HepG2 (cell line): Measurements from ENCODE around the gene ACAD8. TPM values are rescaled to one million over a fixed set of nuclear protein-coding genes. Genes with fewer than 3 reads are reported as not detected.
A peak's percentile ranks its signal among the peaks of the same experiment; 100 is the strongest.

ENCODE experiments used
- ATAC-seq: fragments of 200-7000 bp; cut with Tn5 transposase; 3 replicates; pipeline ENCODE4 v1.9.1; 2020; ENCODE audit warnings: mild to moderate bottlenecking, moderate library complexity
- BruUV-seq: library from RNA; stranded (reverse); fragments of 400-500 nt; replicated peaks from 2 replicates; lab custom pipeline; 2021; lab: Mats Ljungman, UMichigan
- CTCF ChIA-PET: fragments of 300-600 bp; formaldehyde crosslinking; extraction: SDS; loops from one replicate; lab custom pipeline; 2021; ENCODE audit warnings: low total read pairs, inconsistent platforms, low intra/inter-chr PET ratio; lab: Yijun Ruan, JAX
- POLR2A ChIA-PET: fragments of 350-600 bp; sonication (Branson Sonifier 250); formaldehyde crosslinking; loops from one replicate; lab custom pipeline; 2020; ENCODE audit warnings: antibody characterized with exemption, inconsistent platforms; lab: Yijun Ruan, JAX
- DNase-seq: peaks from one replicate; pipeline ENCODE4 v3.0.0-alpha.2; 2015; ENCODE audit warnings: low spot score
- FAIRE-seq: peaks from 3 replicates; lab custom pipeline; 2011; peaks lifted over from hg19 to GRCh38; lab: Jason Lieb, UNC
- H2AFZ ChIP-seq: one replicate; pipeline ENCODE4 v1.6.1; 2011; ENCODE audit warnings: low read length, inconsistent platforms
- H3K27ac ChIP-seq: fragments of 300-600 bp; 3 replicates; pipeline ENCODE4 v1.8.0; 2011; ENCODE audit warnings: mixed run types, mild to moderate bottlenecking, mixed read lengths, low read length, inconsistent platforms; ENCODE audit not compliant: insufficient read depth; ENCODE audit errors: extremely low read length
- H3K27me3 ChIP-seq, 2 experiments: fragments of 200-600 bp in 1 of 2; 2 replicates in 1 of 2; 3 replicates in 1 of 2; pipeline versions ENCODE4 v1.6.0 to v1.8.0; 2011; ENCODE audit warnings: low read length in 2 of 2, mild to moderate bottlenecking in 2 of 2, moderate library complexity in 2 of 2, inconsistent platforms in 1 of 2; ENCODE audit not compliant: insufficient read depth in 2 of 2, control insufficient read depth in 1 of 2
- H3K36me3 ChIP-seq, 2 experiments: fragments of 200-600 bp in 1 of 2; replicated peaks in 1 of 2; 2 replicates in 1 of 2; 3 replicates in 1 of 2; pipeline versions ENCODE4 v1.5.1 to v1.8.0; 2011; ENCODE audit warnings: low read length in 2 of 2, inconsistent platforms in 1 of 2; ENCODE audit not compliant: insufficient read depth in 2 of 2, control insufficient read depth in 1 of 2
- H3K4me1 ChIP-seq: 2 replicates; pipeline ENCODE4 v1.5.1; 2012; ENCODE audit warnings: low read length, inconsistent platforms; ENCODE audit not compliant: insufficient read depth
- H3K4me2 ChIP-seq: 2 replicates; pipeline ENCODE4 v1.6.0; 2011; ENCODE audit warnings: low read depth, low read length, inconsistent platforms
- H3K4me3 ChIP-seq, 3 experiments: fragments of 200-600 bp in 1 of 3; sonication (generic), shearing (Covaris generic) in 1 of 3; replicated peaks in 1 of 3; 2 replicates each; pipeline ENCODE4 v1.5.1; 2011 to 2016; ENCODE audit warnings: low read length in 3 of 3, inconsistent platforms in 2 of 3, low read depth in 2 of 3, mild to moderate bottlenecking in 2 of 3, control low read depth in 1 of 3, mixed read lengths in 1 of 3; ENCODE audit not compliant: insufficient read depth in 1 of 3
- H3K79me2 ChIP-seq: one replicate; pipeline ENCODE4 v1.6.1; 2011; ENCODE audit warnings: low read length, inconsistent platforms; ENCODE audit not compliant: insufficient read depth
- H3K9ac ChIP-seq: 2 replicates; pipeline ENCODE4 v1.6.0; 2011; ENCODE audit warnings: mild to moderate bottlenecking, low read depth, low read length, inconsistent platforms; ENCODE audit not compliant: insufficient read depth
- H3K9me3 ChIP-seq: 2 replicates; pipeline ENCODE4 v1.5.1; 2012; ENCODE audit warnings: mild to moderate bottlenecking, low read length
- H4K20me1 ChIP-seq: 2 replicates; pipeline ENCODE4 v1.6.0; 2011; ENCODE audit warnings: inconsistent platforms, mild to moderate bottlenecking, low read length, moderate library complexity; ENCODE audit not compliant: insufficient read depth
- CEBPZ ChIP-seq: IDR thresholded peaks from 2 replicates; pipeline ENCODE4 v1.6.1; 2012; ENCODE audit warnings: low read length, improper control_type of control experiment
- EZH2 ChIP-seq: conservative IDR thresholded peaks from 2 replicates; pipeline ENCODE4 v1.6.1; 2012; ENCODE audit warnings: mild to moderate bottlenecking, low read depth, low read length, moderate library complexity
- MED13 ChIP-seq: sonication (generic); formaldehyde crosslinking; IDR thresholded peaks from 2 replicates; pipeline ENCODE4 v1.5.0; 2020; ENCODE audit warnings: missing genetic modification reagents
- RAD21 ChIP-seq: fragments of 450-650 bp; formaldehyde crosslinking; IDR thresholded peaks from 2 replicates; pipeline ENCODE4 v1.5.0; 2020; ENCODE audit warnings: mild to moderate bottlenecking
- RBM22 ChIP-seq: fragments of 200-400 bp; formaldehyde crosslinking; optimal IDR thresholded peaks from 2 replicates; pipeline ENCODE3; 2017; ENCODE audit warnings: mild to moderate bottlenecking, low read length, moderate library complexity
- ZBTB10 ChIP-seq: sonication (generic); formaldehyde crosslinking; IDR thresholded peaks from 2 replicates; pipeline ENCODE4 v1.4.0; 2020; ENCODE audit warnings: missing genetic modification reagents, borderline replicate concordance
- ZBTB34 ChIP-seq: sonication (generic); formaldehyde crosslinking; IDR thresholded peaks from 2 replicates; pipeline ENCODE4 v1.8.0; 2022; ENCODE audit warnings: mild to moderate bottlenecking, missing genetic modification reagents
- ZNF800 ChIP-seq: sonication (generic); formaldehyde crosslinking; IDR thresholded peaks from 2 replicates; pipeline ENCODE4 v1.4.0; 2020; ENCODE audit warnings: missing genetic modification reagents
- ZSCAN30 ChIP-seq: sonication (generic); formaldehyde crosslinking; IDR thresholded peaks from 2 replicates; pipeline ENCODE4 v1.5.0; 2020; ENCODE audit warnings: mild to moderate bottlenecking, missing genetic modification reagents
- WGBS: methylation state at CpG from one replicate; pipeline ENCODE4 v1.1.6; 2017; ENCODE audit warnings: low lambda C conversion rate; 5-methylcytosine and 5-hydroxymethylcytosine counted together
- in situ Hi-C: cut with HindIII; loops from 2 replicates; pipeline ENCODE4 v1.10.0; 2017; ENCODE audit warnings: low pct_unique_long_range_greater_than_20kb; ENCODE audit not compliant: extremely low pct_ligation_motif_present
- intact Hi-C: fragments of 100-400 bp; cut with micrococcal nuclease; formaldehyde crosslinking; loops from one replicate; pipeline ENCODE4 v1.10.0; 2022; ENCODE audit not compliant: unreplicated experiment
- polyA plus RNA-seq, 8 experiments: library from polyadenylated mRNA; depleted of rRNA in 3 of 8; stranded (reverse) in 7 of 8; unstranded in 1 of 8; fragments of >200 nt; fragmentation: Illumina TruSeq in 4 of 8; extraction: Trizol in 4 of 8; gene quantifications; 2 replicates each; pipeline versions ENCODE4 v1.2.1 to v1.2.3, GENCODE V29; 2011 to 2016; ENCODE audit warnings: low read depth in 4 of 8, missing spikeins in 1 of 8, mixed read lengths in 1 of 8; ENCODE audit not compliant: insufficient read depth in 1 of 8
- total RNA-seq, 5 experiments: library from RNA; depleted of rRNA; stranded (reverse); fragments of >200 nt; fragmentation: Illumina TruSeq; extraction: Trizol; gene quantifications; 2 replicates each; pipeline ENCODE4 v1.2.3, GENCODE V29; 2016; ENCODE audit warnings: low read depth in 1 of 5

Gene ACAD8
- total and polyA plus RNA-seq, 2 of the 13 experiments (the other 11 are each of a cell fraction or from before 2014, with no cell fraction given): 13.5 to 20.3 TPM

GRCh38 chr11:134276396-134277182 is 23.2 kb downstream of the ACAD8 start:
- H3K4me2 ChIP-seq: peak overlapping the region; percentile 46; the same call in 1 of the 2 replicates
- H3K79me2 ChIP-seq: no peaks in the 10 kb centered on the region
- ATAC-seq: peak; percentile 25
- ChIA-PET POLR2A (no interaction called here), CTCF (no interaction called here)
- peaks cover 6 to 66% of the 10 kb centered on the region in 2 experiments for H3K27me3 ChIP-seq
- no peak overlapping the region for H2AFZ ChIP-seq
- DNase-seq: no peak
- intact Hi-C loops: no loop called here
- H3K4me1 ChIP-seq: peaks cover 17% of the 10 kb centered on the region
- no peaks in the 10 kb centered on the region for H3K9me3 ChIP-seq
- H3K9ac ChIP-seq: no peak overlapping the region
- in situ Hi-C loops: no loop called here
- H4K20me1 ChIP-seq: no peaks in the 10 kb centered on the region
- 7% methylated on average over 3 of the region's 88 CpGs for WGBS
- H3K4me3 ChIP-seq: peak overlapping the region in 1 of 3 experiments; percentile 19; a peak in 1 of 6 replicates
- BruUV-seq: no TSS peak
- no peak for FAIRE-seq
- no peak overlapping the region for H3K27ac ChIP-seq
- TF ChIP-seq MED13: no peak
- peak; percentile 36; the same call in 1 of the 2 replicates for TF ChIP-seq EZH2
- TF ChIP-seq ZSCAN30 (CRISPR knock-in tag): no peak
- no peak for TF ChIP-seq RBM22
- TF ChIP-seq RAD21 (CRISPR knock-in tag): no peak
- no peak for TF ChIP-seq ZBTB34 (CRISPR knock-in tag)
- TF ChIP-seq ZNF800 (CRISPR knock-in tag): peak; percentile 16
- TF ChIP-seq CEBPZ: no peak
- no peak for TF ChIP-seq ZBTB10 (CRISPR knock-in tag)
- no peaks in the 10 kb centered on the region for H3K36me3 ChIP-seq
